ENCODE results near the gene MT1E. TPM values are rescaled to one million over a fixed set of nuclear protein-coding genes. Genes with fewer than 3 reads are reported as not detected.
A peak's percentile ranks its signal among the peaks of the same experiment; 100 is the strongest.

The MT1E gene
- total and polyA plus RNA-seq, 2 of the 13 experiments (the other 11 are each of a cell fraction or from before 2014, with no cell fraction given), result 110 to 1,072 TPM

- TF ChIP-seq TERF1 (CRISPR knock-in tag; IDR thresholded peaks at IDR 0.05), result no peak
- no peak for TF ChIP-seq ZNF646 (CRISPR knock-in tag; IDR thresholded peaks at IDR 0.05)
- TF ChIP-seq ZNF382 (CRISPR knock-in tag; IDR thresholded peaks at IDR 0.05; ENCODE audit: borderline replicate concordance), result no peak
- peak; percentile 43; the same call in 1 of the 2 replicates for TF ChIP-seq ZNF331 (CRISPR knock-in tag; IDR thresholded peaks at IDR 0.05)
- no peak for TF ChIP-seq MBD4 (IDR thresholded peaks at IDR 0.05; ENCODE audit: borderline replicate concordance, low read length)
- TF ChIP-seq ZNF225 (CRISPR knock-in tag; IDR thresholded peaks at IDR 0.05), result no peak
- TF ChIP-seq CREB3 (CRISPR knock-in tag; IDR thresholded peaks at IDR 0.05), result no peak
- no peak for TF ChIP-seq HOXA9 (CRISPR knock-in tag; IDR thresholded peaks at IDR 0.05; ENCODE audit: borderline replicate concordance)
- no peak for TF ChIP-seq ZNF616 (CRISPR knock-in tag; IDR thresholded peaks at IDR 0.05; ENCODE audit: low read depth)
- no peak for TF ChIP-seq KDM1A (CRISPR knock-in tag; IDR thresholded peaks at IDR 0.05)
- no peak for TF ChIP-seq HMG20A (CRISPR knock-in tag; IDR thresholded peaks at IDR 0.05; ENCODE audit: borderline replicate concordance)
- 0 out of 2 replicates have a peak, but pooled peaks have one; percentile 72 for TF ChIP-seq GTF3A (CRISPR knock-in tag; conservative IDR thresholded peaks at IDR 0.05)
- TF ChIP-seq ZNF768 (CRISPR knock-in tag; IDR thresholded peaks at IDR 0.05), result peak; percentile 50; the same call in 1 of the 2 replicates
- TF ChIP-seq ZNF629 (CRISPR knock-in tag; conservative IDR thresholded peaks at IDR 0.05), result no peak; the same call in 1 of the 2 replicates
- no peak for TF ChIP-seq ZNF740 (CRISPR knock-in tag; IDR thresholded peaks at IDR 0.05)
- TF ChIP-seq GFI1 (CRISPR knock-in tag; IDR thresholded peaks at IDR 0.05; ENCODE audit: borderline replicate concordance), result 0 out of 2 replicates have a peak, but pooled peaks have one; percentile 39
- TF ChIP-seq ZNF567 (CRISPR knock-in tag; IDR thresholded peaks at IDR 0.05; ENCODE audit: borderline replicate concordance), result peak; percentile 90; the same call in 1 of the 2 replicates
- TF ChIP-seq ARID2 (CRISPR knock-in tag; IDR thresholded peaks at IDR 0.05; ENCODE audit: borderline replicate concordance), result no peak
- TF ChIP-seq FOSL2 (CRISPR knock-in tag; IDR thresholded peaks at IDR 0.05), result no peak
Measured at GRCh38 chr16:56667581-56668571, 42.3 kb downstream of the MT1E start, which contains the start of gene MT1G (continued).

Data from HepG2 (cell line).